Stimulated activated CD8-positive, alpha-beta memory T cell treated with anti-CD3 and anti-CD28 coated beads, Interleukin-15, amount 100 ng/mL, for 1 hour (primary cell): ENCODE measurements around the gene PEX14.

Source experiments
- DNase-seq: peaks from one replicate; pipeline ENCODE4 v3.0.0-alpha.2; 2020; ENCODE audit warnings: low read depth

PEX14 gene

GRCh38 chr1:10617931-10618885 lies 143.5 kb downstream of the PEX14 start:
- DNase-seq: no peak

GRCh38 chr1:10620776-10621175 lies 146.0 kb downstream of the PEX14 start:
- no peak for DNase-seq

GRCh38 chr1:10621906-10622305 lies 147.2 kb downstream of the PEX14 start:
- no peak for DNase-seq

GRCh38 chr1:10622910-10623685 lies 148.3 kb downstream of the PEX14 start:
- no peak for DNase-seq

- no peak for DNase-seq
Measured at GRCh38 chr1:10623686-10624145, 149.0 kb downstream of the PEX14 start.

- DNase-seq: no peak
Measured at GRCh38 chr1:10624256-10625050, 149.7 kb downstream of the PEX14 start.

GRCh38 chr1:10625076-10625475 lies 150.3 kb downstream of the PEX14 start:
- DNase-seq: no peak

GRCh38 chr1:10625554-10625953 lies 150.8 kb downstream of the PEX14 start:
- no peak for DNase-seq

- no peak for DNase-seq
Measured at GRCh38 chr1:10626131-10626731, 151.5 kb downstream of the PEX14 start.

- no peak for DNase-seq
Measured at GRCh38 chr1:10626791-10627410, 152.2 kb downstream of the PEX14 start.

GRCh38 chr1:10628685-10629084 lies 153.9 kb downstream of the PEX14 start:
- no peak for DNase-seq

- no peak for DNase-seq
Measured at GRCh38 chr1:10629091-10629815, 154.5 kb downstream of the PEX14 start.

- DNase-seq: no peak
Measured at GRCh38 chr1:10629816-10630571, 155.2 kb downstream of the PEX14 start.

GRCh38 chr1:10630661-10631120 lies 155.9 kb downstream of the PEX14 start:
- DNase-seq: no peak

- DNase-seq: no peak
Measured at GRCh38 chr1:10631121-10631810, 156.5 kb downstream of the PEX14 start.

GRCh38 chr1:10631811-10632593 lies 157.3 kb downstream of the PEX14 start:
- no peak for DNase-seq

- no peak for DNase-seq
Measured at GRCh38 chr1:10632691-10633090, 157.9 kb downstream of the PEX14 start.

GRCh38 chr1:10633416-10633815 lies 158.7 kb downstream of the PEX14 start:
- no peak for DNase-seq
